Muscle layer of colon (tissue), 2 donors: ENCODE results near the gene QDPR.

Experiments used
- H3K27ac ChIP-seq: one replicate; pipeline ENCODE4 v1.7.0; 2013; ENCODE audit warnings: low read depth, mild to moderate bottlenecking, low read length, moderate library complexity
- H3K27me3 ChIP-seq, 2 donors: one replicate each; pipeline ENCODE4 v1.7.0; 2013; ENCODE audit warnings: low read length in 2 of 2, mild to moderate bottlenecking in 2 of 2; ENCODE audit not compliant: insufficient read depth in 2 of 2, control insufficient read depth in 1 of 2
- H3K36me3 ChIP-seq: one replicate; pipeline ENCODE4 v1.7.0; 2013; ENCODE audit warnings: mild to moderate bottlenecking, low read length; ENCODE audit not compliant: insufficient read depth
- H3K4me1 ChIP-seq: one replicate; pipeline ENCODE4 v1.7.0; 2013; ENCODE audit warnings: mild to moderate bottlenecking, low read length; ENCODE audit not compliant: insufficient read depth
- H3K4me3 ChIP-seq, 2 donors: one replicate each; pipeline ENCODE4 v1.7.0; 2013; ENCODE audit warnings: low read length in 2 of 2, low read depth in 1 of 2, mild to moderate bottlenecking in 1 of 2, moderate library complexity in 1 of 2
- H3K9ac ChIP-seq: one replicate; pipeline ENCODE4 v1.7.0; 2013; ENCODE audit warnings: low read length
- H3K9me3 ChIP-seq: one replicate; pipeline ENCODE4 v1.7.0; 2013; ENCODE audit warnings: mild to moderate bottlenecking, low read length
- donor health status: abdominal sarcoma.
- donor health status: Adenocarcinoma of cecum.

The QDPR gene

DNA sequence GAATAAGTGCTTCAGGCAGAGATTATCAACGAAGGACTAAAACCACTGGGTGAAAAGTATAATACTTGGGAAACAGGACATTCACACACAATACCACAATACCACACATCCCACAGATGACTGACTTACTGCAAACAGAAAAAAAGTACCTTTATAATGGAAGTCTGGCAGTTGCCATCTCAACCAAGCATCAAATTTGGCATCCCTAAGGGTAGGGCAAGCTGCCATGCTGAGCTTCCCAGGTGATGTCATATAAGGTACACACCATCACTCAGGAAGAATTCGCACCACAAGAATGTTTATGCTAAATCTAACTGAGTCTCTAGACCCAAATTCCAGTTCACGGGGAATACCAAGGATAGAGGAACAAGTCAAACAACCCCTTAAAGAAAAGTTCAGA lies 9.1 kb downstream of the QDPR start:
- Histone ChIP-seq H3K4me1 (no peaks in the 10 kb centered on the region), H3K9ac (no peak overlapping the region), H3K36me3 (peaks cover 46% of the 10 kb centered on the region), H3K9me3 (no peaks in the 10 kb centered on the region), H3K4me3 (no peak overlapping the region), H3K27ac (no peak overlapping the region), H3K27me3 (no peaks in the 10 kb centered on the region)

DNA sequence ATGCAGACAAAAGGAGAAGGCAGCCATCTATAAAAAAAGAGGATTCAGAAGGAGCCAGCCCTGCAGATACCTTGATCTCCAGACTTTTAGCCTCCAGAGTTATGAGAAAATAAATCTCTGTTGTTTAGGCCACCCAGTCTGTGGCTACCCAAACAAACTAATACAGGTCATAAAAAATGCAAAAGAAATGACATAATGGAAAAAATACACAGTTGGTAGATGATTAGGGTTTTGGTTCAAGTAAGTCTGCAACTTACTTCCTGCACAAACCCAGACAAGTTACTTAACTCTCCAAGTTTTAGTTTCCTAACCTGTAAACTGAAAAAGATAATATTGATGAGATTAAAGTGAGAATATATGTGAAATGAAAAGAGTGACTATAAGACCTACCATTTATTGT lies 11.3 kb downstream of the QDPR start:
- H3K9ac ChIP-seq = no peak overlapping the region
- H3K4me3 ChIP-seq = no peak overlapping the region
- H3K4me1 ChIP-seq = no peaks in the 10 kb centered on the region
- H3K27me3 ChIP-seq = no peaks in the 10 kb centered on the region
- H3K36me3 ChIP-seq = peaks cover 45% of the 10 kb centered on the region
- H3K27ac ChIP-seq = no peak overlapping the region
- no peaks in the 10 kb centered on the region for H3K9me3 ChIP-seq

DNA sequence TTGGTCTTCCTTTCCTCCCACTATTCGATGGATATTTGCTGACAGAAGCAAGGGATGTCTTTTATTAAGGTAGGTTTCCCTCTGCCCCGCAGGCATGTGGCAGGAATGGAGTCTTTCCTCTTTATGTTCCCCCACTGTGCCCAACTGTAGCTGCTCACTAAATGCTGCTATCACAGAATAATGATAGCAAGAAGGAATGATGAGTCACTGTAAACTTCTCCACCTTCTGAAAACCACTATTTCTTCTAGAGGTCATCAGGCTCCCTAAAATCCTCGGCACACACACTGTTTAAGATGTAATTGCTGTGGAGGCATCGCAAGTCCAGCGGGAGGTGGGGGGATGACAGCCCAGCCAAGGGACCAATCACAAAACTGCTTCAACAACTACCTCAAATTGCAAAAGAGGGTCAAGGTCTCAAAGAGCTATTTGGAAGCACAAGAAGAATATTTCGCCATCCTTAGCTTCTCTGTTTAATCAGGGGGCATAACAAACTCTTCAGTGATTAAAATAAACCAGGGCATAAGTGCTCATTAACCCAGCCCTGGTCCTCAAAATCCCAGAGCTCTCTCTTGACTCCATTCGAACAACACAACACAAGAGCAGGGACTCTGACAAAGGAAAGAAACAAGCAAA lies 13.9 kb downstream of the QDPR start:
- no peak overlapping the region for H3K9ac ChIP-seq
- no peaks in the 10 kb centered on the region for H3K9me3 ChIP-seq
- no peaks in the 10 kb centered on the region for H3K27me3 ChIP-seq
- H3K36me3 ChIP-seq = peaks cover 52% of the 10 kb centered on the region
- no peak overlapping the region for H3K4me3 ChIP-seq
- no peak overlapping the region for H3K27ac ChIP-seq
- H3K4me1 ChIP-seq = peaks cover 5% of the 10 kb centered on the region

DNA sequence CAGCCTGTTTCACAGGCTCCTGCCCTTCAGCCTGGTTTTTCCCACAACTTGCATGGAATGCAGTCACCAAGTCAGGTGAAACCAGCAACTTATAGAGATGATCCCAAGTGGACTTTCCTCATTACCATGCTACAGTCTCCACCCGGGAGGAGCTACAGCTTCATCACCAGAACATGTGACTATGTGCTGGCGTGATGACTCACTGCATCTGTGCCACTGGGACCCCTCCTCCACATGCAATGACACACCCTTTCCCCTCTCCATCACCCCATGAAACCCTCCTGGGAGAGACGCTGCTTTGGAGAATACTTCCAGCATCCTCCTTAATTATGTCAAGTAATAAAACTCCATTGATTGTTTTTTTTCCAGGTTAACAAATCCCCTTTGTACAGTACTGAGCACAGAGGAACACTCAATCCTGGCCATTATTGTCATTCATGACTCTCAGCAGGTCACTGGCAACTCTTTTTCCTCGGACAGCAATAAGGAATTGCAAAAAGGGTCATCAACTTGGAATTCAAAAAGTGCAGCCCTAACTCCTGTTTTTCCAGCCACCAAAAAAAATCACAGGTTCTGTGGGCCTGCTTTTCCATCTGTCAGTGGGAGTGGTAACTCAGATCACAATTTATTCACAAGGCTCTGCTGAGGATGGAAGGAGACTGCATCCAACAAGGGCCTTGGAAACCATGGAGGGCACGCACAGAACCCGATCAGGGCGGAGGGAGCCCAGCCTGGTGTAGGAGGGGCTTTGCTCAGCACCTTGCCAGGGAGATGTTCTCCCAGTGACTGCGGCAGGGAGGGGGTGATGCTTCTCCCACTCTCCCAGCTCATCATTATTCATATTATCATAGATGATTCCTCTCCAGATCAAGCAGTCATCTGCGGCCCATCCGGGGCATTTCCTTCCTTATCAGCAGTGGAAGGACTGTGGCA lies 17.4 kb downstream of the QDPR start:
- Histone ChIP-seq H3K27ac (no peak overlapping the region), H3K9ac (no peak overlapping the region), H3K4me1 (peaks cover 13% of the 10 kb centered on the region), H3K27me3 (no peaks in the 10 kb centered on the region), H3K4me3 (no peak overlapping the region), H3K9me3 (no peaks in the 10 kb centered on the region), H3K36me3 (peaks cover 45% of the 10 kb centered on the region)

DNA sequence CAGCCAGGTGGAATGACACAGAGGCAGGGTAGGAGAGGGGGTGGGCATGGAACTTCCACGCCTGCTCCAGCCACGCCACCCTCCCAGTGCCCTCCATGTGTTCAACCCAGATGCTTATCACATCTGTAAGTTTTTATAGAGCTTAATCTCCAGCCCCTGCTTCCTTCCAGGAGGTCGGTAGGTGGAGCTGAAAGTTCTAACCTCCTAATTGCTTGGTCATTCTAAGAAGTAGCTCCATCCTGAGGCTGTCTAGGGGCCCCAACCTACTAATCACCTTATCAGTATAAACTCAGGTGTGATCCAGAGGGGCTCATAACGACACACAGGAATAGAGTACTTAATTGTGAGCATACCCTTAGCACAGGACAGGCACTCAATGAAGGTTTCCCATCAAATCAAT lies 18.3 kb downstream of the QDPR start:
- Histone ChIP-seq H3K36me3 (peaks cover 46% of the 10 kb centered on the region), H3K27me3 (no peaks in the 10 kb centered on the region), H3K9ac (no peak overlapping the region), H3K9me3 (no peaks in the 10 kb centered on the region), H3K4me3 (no peak overlapping the region), H3K27ac (no peak overlapping the region), H3K4me1 (peaks cover 13% of the 10 kb centered on the region)

DNA sequence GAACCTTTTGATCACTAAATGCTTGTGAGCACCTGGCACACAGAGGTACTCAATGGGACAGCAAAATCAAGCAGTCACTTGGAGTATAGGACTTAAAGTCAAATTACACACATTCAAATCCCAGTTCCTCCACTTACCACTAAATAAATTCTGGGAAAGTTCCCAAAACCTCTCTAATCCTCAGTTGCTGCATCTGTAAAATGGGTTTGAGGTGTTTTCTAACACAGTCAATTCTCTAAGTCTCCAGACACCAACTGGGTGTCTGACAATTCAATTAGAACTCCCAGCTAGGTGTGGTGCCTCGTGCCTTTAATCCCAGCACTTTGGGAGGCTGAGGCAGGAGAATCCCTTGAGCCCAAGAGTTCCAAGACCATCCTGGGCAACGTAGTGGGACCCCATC lies 19.0 kb downstream of the QDPR start:
- H3K9me3 ChIP-seq = no peaks in the 10 kb centered on the region
- H3K27me3 ChIP-seq = no peaks in the 10 kb centered on the region
- H3K9ac ChIP-seq = no peak overlapping the region
- peaks cover 41% of the 10 kb centered on the region for H3K36me3 ChIP-seq
- H3K27ac ChIP-seq = no peak overlapping the region
- peaks cover 13% of the 10 kb centered on the region for H3K4me1 ChIP-seq
- no peak overlapping the region for H3K4me3 ChIP-seq

DNA sequence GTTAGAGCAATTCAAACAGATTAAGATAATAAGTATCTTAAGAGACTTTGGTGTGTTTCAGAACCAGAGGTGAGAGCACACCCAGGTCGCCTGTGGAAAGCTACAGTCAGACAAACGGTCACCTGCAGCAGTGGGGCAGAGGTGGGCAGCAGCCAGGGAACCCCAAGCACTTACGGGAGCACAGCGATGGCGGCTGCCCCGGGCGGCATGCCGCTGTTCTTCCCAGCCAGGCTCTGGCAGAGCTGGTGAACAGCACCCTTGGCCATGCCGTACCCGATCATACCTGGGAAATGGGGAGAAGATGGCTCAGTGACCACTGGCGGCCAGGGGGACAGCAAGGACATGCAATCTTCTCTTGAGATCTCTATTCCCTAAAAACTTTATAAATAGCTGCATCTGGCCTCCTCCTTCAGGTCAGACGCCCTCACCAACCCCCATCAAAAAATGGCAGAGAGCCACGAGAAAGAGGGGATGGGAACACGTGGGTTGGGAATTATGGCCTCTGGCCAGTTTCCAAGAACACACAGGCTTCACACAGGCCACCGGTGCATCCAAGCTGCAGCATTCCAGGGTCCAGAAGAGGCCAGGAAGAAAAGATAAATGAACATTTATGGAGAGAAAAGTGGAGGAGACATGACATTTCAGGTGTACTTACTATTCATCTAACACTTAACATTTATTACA lies 19.7 kb downstream of the QDPR start:
- Histone ChIP-seq H3K27ac (no peak overlapping the region), H3K36me3 (peaks cover 36% of the 10 kb centered on the region), H3K9ac (no peak overlapping the region), H3K4me3 (no peak overlapping the region), H3K9me3 (no peaks in the 10 kb centered on the region), H3K4me1 (peaks cover 13% of the 10 kb centered on the region), H3K27me3 (no peaks in the 10 kb centered on the region)

DNA sequence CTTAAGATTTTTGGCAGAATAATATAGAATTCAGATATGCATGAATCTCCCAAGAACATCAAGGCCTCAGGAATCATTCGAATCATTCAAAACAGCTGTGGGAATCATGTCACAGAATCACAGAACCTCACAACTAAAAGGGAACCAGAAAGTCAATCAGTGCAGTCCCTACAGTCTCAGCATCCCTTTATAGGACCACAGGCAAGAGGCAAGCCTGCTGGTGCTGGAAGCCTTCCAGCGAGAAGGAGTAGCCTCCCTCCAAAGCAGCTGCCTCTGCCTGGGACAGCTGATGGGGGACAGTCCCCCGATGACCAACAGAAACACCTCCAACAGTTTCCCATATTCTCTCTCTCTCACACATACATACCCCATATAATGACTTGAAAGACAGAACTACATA lies 20.7 kb downstream of the QDPR start:
- Histone ChIP-seq H3K9me3 (no peaks in the 10 kb centered on the region), H3K4me1 (peaks cover 13% of the 10 kb centered on the region), H3K4me3 (no peak overlapping the region), H3K9ac (no peak overlapping the region), H3K27ac (no peak overlapping the region), H3K36me3 (peaks cover 46% of the 10 kb centered on the region), H3K27me3 (no peaks in the 10 kb centered on the region)

DNA sequence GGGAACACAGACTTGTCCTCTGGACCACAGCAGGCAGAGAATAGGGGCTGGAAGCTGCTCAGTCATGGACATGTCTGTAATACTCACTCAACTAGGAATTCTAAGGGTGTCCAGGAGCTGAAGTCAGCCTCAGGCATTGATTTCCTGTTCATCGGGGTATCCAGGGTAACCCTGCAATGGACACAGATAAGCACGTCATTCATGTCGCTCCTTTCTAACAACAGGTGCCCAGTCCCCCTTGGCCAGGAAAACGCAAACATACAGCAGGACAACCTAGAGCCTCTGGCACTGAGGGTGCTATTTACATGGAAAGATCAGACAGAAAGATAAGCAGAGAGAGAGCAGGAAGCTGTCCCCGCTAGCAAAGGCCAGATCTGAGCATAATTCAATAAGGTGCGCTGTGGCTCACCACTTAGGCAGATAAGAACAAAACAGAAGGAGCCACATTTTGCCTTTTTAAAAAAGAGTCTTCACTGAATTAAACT lies 21.3 kb downstream of the QDPR start:
- no peaks in the 10 kb centered on the region for H3K9me3 ChIP-seq
- H3K27ac ChIP-seq = no peak overlapping the region
- H3K4me1 ChIP-seq = peaks cover 13% of the 10 kb centered on the region
- H3K9ac ChIP-seq = no peak overlapping the region
- no peak overlapping the region for H3K4me3 ChIP-seq
- no peaks in the 10 kb centered on the region for H3K27me3 ChIP-seq
- peaks cover 48% of the 10 kb centered on the region for H3K36me3 ChIP-seq

DNA sequence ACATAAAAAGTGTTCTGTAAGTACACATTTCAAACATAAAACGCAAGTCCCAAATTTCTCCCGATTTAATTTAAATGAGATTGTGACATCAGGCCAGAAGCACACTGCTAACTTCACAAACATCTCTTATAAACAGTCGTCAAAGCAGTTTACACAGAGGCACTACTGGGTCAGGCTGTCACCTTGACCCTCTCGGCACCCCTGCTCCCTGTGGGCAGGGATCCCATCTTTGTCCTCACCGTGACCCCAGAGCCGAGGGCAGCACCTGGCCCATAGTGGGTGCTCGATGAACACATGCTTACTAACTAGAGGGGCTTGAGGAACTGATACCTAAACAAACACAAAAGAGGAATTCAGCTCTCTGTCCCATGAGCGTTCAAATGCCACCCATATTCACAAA lies 22.2 kb downstream of the QDPR start:
- H3K36me3 ChIP-seq = peaks cover 48% of the 10 kb centered on the region

DNA sequence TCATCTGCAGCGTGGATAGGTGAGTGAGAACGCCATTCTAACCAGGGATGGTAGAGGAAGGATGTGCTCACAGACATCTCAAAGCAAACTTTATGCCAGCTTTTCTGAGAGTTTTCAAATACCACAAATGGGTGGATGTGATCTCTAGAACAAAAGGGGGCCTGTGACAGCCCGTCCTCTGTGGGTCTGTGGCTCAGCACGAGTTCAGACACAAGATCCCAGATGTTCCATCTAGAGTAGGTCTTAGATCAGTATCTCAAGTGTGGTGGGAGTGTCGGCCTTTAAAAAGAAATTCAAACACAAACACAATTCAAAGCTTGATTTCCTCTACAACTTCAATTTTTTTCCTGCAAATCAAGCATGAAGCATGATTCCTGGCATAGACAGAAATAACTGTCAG lies 22.8 kb downstream of the QDPR start:
- H3K9ac ChIP-seq = no peak overlapping the region
- H3K27me3 ChIP-seq = no peaks in the 10 kb centered on the region
- H3K4me3 ChIP-seq = no peak overlapping the region
- peaks cover 13% of the 10 kb centered on the region for H3K4me1 ChIP-seq
- no peak overlapping the region for H3K27ac ChIP-seq
- peaks cover 42% of the 10 kb centered on the region for H3K36me3 ChIP-seq
- H3K9me3 ChIP-seq = no peaks in the 10 kb centered on the region

More for the DNA sequence above, 22.2 kb downstream of the QDPR start:
- H3K27me3 ChIP-seq = no peaks in the 10 kb centered on the region
- H3K27ac ChIP-seq = no peak overlapping the region
- no peak overlapping the region for H3K4me3 ChIP-seq
- peaks cover 13% of the 10 kb centered on the region for H3K4me1 ChIP-seq
- no peak overlapping the region for H3K9ac ChIP-seq
- H3K9me3 ChIP-seq = no peaks in the 10 kb centered on the region
